NCI-H1048 (cell line): ENCODE data around the gene SIK2.
"Not testable (repeated sequence)": the region's sequence is repeated elsewhere in the genome, so short reads cannot be mapped to it uniquely, and the experiment has no call there.

ENCODE experiments used
- DNase-seq: peaks from one replicate; lab custom pipeline; 2025; lab: John Stamatoyannopoulos, UW

The SIK2 gene

DNA sequence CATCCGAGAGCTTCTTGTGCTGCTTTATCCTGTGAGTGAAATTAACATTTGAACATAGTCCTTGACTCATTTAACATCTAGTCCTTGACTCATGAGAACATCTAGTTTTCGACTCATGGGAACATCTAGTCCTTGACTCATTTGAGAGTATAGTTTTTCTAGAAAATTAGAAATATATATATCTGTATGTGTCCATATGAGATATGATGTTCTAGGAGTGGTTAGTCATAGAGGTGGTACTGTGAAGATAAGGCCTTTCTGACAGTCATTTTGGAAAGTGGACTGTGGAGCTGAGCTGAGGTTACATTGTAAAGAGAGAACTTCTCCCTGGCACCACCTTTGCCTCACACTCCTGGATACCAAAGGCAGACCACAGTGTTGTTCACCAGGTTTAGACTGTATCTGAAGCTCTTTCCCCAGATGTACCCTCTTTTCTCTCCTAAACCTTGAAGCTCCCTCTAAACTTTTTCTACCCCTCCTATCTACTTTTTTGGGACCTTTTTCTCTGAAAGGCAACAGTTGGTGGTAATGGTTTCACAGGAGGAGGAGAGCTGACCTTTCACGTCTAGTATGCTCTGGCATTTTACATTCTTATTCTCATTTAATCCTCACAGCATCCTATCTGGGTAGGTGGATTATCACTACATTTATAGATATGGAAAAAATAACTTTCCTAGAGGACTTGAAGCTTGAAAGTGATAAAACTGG, 96.8 kb downstream of the SIK2 start:
- no peak for DNase-seq

DNA sequence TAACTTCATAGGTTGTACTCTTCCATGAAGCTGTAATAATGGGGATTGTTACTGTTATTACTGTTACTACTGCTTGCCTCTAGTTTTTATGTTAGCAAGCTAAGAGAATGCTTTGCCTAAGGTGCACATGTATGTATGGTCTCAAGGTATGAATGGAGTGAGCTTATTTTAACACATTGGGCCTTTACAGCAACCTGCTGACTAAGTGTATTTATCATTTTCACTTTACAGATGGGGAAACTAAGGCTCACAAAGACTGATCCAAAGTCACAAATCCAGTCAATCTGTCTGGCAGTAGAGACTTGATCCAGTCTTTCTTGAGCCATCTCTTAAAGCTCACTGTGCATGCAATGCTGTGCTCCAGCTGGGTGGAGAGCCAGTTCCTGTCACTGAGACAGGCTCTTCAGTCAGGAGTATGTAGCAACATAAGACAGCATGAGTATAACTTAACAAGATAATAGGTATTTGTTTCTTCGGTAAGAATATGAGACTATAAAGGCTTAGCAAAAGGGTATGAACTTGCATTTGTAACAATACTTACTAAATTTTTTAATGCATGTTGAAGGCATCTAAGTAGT, 97.4 kb downstream of the SIK2 start:
- no peak for DNase-seq

DNA sequence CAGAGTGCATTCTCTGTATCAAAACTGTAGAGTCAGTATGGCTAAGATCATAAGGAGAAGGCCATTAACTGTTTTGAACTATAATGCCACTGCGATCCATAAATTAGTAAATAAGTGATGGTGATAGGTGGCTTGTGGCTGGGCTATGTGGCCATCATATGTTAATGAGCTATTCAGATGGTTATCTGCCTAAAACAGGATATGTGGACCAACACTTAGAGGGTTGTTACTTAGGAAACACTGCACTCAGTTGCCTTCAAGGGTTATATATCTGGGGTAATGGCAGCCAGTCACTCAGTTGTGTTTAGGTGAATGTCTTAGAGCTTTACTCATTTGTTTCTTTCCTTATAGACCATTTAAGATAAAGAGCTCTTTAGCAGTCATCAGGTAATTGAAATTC, 97.9 kb downstream of the SIK2 start:
- DNase-seq, result no peak

DNA sequence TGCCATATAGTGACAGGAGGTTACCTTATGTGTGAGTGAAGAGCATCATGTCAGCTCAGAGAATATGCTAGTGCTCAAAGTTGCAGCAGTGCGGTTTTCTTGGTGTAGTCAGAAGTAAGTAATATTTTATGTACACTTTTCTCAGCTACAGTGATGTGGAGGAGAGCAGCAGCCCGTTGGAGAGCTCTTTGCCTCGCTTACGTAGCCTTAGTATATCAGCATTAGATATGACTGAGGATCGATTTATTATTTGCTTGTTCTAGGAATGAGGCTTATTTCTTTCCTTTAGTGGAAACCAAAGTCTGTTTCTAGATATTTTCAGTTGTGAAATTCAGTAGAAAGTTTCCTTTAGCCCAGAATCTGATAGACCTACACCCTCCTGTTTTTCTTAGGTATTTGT, 100.4 kb downstream of the SIK2 start:
- no peak for DNase-seq

DNA sequence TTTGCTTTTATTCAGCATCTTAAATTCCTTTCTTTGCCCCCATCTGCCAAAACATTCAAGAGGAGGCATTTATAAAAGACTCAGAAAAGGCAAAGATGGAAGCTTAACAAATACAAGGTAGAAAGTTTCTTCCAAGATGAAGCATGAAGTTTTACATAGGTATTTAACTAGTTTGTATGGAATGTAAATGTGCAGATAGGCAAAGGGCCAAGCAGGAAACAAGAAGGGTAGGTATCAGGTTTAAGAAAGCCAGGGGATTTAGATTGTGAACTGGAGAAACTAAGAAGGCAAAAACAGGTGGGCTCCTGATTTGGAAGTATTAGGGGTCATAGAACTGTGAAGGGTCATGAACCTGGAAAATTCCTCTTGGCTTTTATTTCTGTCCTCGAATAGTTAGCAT, 101.3 kb downstream of the SIK2 start:
- DNase-seq, result no peak

DNA sequence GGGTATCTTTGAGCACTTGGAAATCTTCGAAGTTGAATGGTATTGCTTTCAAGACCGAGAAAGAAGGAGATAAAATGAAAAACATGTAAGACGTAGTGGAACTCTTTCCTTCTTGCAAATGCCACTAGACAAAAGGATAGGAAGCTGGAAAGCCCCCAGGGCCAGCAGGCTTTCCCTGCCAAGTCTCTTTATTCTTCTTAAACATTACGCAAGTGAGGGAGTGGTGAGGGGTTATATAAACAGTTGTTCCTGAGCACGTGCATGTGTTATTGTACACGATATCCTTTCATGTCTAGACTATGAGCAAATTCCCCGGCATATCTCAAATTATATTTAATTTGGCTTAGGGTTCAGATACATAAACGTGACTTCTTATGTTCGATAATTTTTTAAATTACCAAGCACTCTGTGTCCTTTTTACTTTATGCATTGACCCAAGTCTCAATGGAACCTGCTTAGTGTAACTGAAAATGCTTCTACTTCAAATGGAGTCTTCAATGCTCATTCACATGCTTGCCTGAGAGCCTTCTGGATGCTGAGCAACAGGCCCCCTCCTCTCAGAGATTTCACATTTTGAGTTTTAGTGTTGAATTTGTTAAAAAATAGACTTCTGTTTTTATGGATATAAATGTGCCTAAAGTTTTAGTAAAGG, 104.9 kb downstream of the SIK2 start:
- no peak for DNase-seq

DNA sequence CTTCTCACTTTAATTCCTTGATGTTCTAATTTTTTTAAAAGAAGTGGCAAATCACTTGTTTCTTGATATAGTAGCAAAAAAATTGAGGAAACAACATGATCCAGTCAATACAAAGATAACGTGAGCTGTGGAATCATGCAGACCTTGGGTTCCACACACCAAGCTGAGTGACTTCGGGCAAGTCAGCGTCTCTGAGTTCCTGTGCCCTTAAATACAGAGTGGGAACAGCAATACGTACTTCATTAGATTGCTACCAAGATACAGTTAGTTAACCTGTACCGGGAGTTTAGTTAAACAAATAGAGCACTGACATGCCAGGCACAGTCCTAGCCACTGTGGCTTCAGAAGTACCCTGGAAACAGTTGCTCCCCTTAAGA, 105.4 kb downstream of the SIK2 start:
- no peak for DNase-seq

DNA sequence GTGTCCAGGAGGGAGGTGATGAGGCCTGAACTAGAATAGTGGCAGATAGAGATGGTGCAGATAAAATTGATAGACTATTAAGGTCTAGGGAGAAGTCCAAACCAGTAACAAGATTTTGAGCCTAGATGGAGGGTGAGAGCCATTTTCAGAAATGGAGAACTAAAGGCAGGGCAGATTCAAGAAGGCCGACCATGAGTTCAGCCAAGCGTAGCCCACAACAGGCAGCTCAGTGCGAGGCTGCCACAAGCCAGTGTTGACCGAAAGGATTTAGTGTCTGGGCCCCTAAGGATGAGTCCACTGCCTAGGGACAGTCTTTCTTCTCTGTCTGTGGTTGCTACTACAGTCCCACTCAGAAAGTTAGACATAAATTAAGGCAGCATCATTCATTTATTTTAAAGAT, 112.3 kb downstream of the SIK2 start:
- DNase-seq, result no peak

DNA sequence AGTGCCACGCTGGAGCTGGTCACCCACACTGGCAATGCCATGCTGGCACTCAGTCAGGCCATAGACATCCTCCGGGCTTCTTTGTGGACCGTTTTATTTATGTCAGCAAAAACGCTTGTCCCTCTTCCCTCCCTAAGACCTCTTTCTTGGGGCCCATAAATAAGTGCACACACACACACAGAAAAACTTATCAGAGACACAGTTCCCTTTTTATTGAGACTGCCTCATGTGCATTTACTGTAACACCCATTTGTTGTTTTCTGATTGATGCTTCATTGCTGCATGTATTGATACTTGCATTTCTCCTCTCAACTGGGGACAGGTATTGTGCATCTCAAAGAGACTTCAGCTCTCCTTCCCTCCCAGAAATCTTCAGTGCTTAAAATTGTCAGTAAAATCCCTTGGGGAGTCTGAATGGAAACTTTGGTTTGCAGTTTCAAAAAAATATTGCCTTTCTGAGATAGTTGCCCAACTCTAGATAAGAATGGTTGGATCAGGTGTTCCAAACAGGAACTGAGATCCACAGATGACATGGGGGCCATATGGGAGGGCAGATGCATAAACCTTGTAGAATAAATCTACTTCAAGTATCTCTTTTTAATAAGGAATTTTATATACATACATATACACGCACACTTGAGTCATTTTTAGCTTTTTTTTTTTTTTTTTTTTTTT, 113.0 kb downstream of the SIK2 start:
- no peak for DNase-seq

DNA sequence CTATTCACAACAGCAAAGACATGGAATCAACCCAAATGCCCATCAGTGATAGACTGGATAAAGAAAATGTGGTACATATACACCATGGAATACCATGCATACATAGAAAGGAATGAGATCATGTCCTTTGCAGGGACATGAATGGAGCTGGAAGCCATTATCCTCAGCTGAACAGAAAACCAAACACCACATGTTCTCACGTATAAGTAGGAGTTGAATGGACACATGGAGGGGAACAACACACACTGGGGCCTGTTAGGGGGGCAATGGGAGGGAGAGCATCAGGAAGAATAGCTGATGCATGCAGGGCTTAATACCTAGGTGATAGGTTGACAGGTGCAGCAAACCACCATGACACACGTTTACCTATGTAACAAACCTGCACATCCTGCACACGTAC, 115.4 kb downstream of the SIK2 start:
- DNase-seq, result not testable (repeated sequence)

DNA sequence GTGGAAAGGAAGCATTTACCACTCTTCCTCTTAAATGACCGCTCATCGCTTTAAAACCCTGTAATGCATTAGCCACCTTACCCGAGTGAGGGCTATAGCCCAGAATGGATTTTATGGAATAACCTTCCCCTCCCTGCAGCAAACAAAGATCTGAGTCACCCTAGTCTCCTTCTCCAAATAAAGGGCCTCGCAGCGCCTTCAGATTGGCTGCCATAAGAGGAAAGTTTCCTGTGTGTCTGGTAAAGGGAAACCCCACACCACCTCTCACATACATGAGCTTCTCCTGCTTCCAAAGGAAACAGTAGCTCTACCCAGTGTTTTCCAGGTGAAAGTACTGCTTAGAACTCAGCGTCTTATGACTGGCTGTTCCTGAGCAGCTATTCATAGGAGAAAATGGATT, 116.2 kb downstream of the SIK2 start:
- DNase-seq, result no peak

DNA sequence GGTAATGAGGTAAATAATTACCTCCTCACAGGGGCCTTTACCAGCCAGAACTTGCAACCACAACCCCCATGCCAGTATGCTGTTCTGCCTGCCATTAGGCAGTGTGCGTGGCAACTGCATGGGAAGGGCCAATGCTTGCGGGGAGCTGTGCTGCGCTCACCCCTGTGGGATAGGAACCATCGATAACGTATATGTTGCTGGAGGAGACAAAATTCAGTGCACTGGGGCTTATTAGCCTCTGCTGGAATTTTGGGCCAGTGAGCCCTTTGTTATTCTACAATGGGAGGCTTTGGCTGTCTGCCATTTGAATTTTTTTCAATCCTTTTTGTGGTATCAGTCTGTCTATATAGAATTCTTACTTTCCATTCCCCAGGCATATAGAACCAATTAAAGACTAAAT, 116.6 kb downstream of the SIK2 start:
- DNase-seq, result no peak

DNA sequence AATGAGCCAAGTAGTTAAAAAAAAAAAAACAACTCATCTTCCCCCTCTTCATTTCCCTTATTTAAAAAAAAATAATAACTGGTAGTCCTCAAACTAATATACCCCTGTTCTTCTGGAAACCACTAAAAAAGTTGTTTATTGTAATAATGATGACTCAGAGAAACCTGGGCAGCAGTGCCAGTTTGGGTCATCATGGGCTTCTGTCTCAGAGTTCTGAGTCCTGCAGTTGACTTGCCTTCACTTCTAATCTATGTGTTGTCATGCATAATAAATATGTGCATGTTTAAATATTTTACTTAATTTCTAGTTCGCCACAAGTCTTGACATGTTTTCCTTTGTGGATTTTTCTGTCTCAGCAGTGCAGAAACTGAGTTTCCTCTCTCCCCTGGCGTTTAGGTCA, 117.1 kb downstream of the SIK2 start:
- no peak for DNase-seq

DNA sequence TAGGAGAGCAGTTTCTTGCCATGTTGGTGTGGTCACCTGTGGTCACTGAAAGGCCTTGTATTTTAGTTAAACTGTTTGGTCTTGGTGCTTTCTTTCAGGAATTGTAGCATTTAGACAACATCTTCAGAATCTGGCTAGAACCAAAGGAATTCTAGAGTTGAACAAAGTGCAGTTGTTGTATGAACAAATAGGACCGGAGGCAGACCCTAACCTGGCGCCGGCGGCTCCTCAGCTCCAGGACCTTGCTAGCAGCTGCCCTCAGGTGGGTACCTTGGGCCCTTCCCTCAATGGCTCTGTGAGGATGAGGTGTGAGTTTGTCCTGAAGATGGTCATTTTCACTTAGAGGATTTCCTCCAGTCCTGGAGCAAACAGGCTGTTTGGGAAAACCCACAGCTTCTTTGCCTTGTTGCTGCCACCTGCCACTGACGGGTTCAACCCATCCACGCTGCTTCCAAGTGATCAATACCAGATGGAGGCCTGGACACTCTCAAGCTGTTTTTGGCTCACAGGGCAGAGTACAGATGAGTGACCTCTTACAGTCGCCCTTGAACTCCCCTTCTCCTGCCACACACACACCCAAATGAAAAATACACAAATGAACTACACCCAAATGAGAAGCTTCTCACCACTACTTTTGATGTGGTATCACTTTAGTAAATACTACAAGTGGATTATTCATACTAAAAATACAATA, 118.7 kb downstream of the SIK2 start:
- no peak for DNase-seq

DNA sequence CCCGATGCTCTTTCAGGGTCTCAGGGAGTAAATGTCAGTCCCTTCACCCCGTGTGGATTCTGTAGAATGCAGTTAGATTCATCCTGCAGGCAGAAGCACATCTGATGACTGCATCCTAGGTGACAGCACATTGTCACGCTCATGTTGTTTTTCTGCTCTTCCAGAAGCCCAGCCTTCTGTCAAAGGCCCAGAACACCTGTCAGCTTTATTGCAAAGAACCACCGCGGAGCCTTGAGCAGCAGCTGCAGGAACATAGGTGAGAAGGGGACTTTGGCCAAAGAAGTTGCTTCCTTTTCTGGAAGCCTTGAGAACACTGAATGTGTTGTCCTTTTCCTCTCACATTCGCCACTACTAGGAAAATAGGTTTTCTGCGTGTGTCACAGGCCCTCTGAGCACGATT, 120.3 kb downstream of the SIK2 start:
- DNase-seq, result no peak

DNA sequence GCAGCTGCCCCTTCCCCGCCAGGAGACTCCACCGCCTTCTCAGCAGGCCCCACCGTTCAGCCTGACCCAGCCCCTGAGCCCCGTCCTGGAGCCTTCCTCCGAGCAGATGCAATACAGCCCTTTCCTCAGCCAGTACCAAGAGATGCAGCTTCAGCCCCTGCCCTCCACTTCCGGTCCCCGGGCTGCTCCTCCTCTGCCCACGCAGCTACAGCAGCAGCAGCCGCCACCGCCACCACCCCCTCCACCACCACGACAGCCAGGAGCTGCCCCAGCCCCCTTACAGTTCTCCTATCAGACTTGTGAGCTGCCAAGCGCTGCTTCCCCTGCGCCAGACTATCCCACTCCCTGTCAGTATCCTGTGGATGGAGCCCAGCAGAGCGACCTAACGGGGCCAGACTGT, 121.3 kb downstream of the SIK2 start:
- DNase-seq, result no peak

DNA sequence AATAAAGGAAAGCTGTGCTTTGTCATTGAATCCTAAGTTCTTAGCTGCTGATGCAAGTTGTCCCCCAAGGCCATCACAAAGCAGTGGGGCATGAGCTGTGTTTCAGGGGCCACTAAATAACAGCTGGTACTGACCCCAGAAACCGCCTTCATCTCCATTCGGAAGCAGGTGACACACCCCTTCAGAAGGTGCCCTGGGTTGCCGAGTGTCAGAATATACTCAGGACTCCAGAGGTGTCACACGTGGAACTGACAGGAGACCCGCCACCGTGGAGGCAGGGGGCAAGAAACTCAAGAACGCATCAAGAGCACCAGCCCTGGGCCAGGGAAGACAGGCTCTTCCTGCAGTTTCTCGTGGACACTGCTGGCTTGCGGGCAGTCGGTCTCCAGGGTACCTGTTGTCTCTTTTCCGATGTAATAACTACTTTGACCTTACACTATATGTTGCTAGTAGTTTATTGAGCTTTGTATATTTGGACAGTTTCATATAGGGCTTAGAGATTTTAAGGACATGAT, 122.4 kb downstream of the SIK2 start:
- DNase-seq, result no peak

DNA sequence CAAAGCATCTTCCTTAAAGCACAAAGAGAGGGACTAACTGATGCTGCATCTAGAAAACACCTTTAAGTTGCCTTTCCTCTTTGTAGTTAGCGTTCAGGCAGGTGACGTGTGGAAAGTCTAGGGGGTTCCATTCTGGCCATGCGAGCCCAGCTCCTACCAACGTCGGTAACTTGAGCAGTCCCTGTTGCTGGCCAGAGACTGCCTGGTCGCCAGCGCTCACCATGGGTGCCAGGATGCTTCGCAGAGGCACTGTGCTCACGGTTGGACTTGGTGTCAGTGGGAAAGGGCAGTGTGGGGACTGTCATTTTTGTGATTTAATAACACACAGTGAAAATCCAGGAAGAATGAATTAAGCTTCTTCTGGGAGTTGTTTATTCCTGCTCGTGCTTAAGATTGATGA, 123.4 kb downstream of the SIK2 start:
- DNase-seq, result no peak

DNA sequence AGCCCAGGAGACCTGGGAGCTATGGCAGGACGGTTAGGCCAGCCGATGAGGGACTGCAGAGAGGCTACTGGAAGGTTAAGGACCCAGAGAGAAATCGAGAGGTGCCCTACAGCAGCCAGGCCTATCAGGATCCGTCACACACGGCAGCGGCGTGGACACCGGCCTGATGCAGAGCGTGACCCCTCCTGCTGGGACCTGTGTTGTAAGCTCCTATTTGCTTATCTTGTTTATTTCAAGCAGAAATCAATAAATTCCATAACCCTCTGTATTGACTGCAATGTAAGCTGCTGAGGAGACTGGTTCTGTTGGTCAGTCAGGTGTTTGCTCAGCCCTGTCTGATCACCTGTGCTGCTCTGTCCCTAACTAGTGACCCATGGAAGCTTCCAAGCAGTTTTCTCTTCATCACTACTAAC, 124.1 kb downstream of the SIK2 start:
- no peak for DNase-seq

DNA sequence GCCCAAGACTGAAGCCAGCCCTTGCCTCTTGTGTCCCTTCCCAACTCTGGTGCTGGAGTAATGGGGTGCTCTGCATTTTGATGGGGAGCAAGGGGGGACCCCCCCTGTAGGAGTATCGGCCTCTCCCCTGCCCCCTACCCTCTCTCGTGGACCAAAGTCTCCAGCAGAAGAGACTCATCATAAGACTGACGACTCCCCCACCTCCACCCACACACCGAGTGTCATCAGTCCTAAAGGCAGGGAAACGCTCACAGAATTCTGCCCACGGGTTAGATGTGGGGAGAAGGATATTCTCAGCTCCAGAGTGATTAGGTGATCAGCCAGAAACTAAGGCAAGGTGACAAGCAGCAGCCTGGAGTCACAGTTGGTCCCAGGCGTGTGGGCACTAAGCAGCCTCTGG, 125.2 kb downstream of the SIK2 start:
- DNase-seq, result no peak

DNA sequence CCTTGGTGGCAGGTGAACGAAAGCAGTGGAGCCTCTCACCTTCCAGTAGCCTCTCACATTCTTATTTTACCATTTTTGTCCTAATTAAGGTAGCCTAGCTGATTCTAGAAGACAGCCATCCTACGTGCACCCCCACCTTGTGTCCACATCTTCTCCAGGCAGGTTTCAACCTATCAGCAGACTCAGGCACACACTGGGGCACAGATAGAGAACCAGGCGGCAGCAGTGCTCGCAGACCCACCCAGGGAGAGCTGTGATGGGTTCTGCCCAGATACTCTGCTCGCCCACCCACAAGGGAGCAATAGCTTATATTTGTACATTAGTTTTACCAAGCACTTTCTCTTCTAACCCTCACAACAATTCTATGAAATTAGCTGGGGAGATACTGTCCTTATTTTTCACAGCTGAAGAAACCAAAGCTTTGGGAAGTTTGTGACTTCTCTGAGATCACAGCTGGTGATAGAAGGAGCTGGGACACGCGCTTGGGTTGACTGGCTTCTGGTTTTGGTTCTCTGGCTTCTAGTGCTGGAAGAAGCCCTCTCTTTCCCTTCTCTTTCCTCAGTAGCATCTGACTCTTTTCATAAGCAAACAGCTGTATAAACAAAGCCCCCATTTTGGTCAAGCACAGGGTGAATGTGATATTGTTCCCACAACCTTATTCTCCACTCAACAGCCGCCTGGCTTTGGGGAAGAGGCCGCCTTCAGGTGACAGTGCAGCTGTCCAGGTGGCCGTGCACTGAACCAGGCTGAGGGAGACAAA, 127.0 kb downstream of the SIK2 start:
- DNase-seq, result no peak
